ENCODE results near the gene SLC25A48.

DNA sequence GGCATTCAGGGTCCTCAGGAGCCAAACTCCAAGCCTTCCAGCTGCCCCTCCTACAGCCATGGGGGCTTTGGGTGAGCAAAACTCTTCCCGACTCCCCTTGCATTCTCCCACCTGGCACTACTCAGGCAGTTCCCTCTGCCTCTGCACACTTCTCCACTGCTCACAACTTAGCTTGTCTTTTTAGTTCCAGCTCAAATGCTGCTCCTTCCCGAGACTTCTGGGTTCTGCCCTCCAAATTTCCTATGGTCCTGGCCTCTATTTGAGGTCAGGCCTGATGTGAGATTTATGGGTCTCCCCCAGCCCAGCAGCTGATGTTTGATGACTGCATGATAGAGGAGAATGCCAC is 5.7 kb upstream of the SLC25A48 start:
- TF ChIP-seq, protein P1, sequence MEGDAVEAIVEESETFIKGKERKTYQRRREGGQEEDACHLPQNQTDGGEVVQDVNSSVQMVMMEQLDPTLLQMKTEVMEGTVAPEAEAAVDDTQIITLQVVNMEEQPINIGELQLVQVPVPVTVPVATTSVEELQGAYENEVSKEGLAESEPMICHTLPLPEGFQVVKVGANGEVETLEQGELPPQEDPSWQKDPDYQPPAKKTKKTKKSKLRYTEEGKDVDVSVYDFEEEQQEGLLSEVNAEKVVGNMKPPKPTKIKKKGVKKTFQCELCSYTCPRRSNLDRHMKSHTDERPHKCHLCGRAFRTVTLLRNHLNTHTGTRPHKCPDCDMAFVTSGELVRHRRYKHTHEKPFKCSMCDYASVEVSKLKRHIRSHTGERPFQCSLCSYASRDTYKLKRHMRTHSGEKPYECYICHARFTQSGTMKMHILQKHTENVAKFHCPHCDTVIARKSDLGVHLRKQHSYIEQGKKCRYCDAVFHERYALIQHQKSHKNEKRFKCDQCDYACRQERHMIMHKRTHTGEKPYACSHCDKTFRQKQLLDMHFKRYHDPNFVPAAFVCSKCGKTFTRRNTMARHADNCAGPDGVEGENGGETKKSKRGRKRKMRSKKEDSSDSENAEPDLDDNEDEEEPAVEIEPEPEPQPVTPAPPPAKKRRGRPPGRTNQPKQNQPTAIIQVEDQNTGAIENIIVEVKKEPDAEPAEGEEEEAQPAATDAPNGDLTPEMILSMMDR (conservative IDR thresholded peaks at IDR 0.05 in 1 of 2, IDR thresholded peaks at IDR 0.05 in 1 of 2; ENCODE audit: low read depth in 1 of 2, low read length in 2 of 2), result no peak
- TF ChIP-seq EZH2 (IDR thresholded peaks at IDR 0.05; ENCODE audit: low read length, missing control alignments), result no peak

Data from fibroblast of lung (primary cell).